HEK293T (cell line): Measurements from ENCODE around the gene RAB11FIP5.

ENCODE experiments used
- BHLHE40 ChIP-seq: fragments of 450-650 bp; IDR thresholded peaks from 2 replicates; pipeline ENCODE4 v1.6.1; 2016; ENCODE audit warnings: mild to moderate bottlenecking, moderate library complexity, borderline replicate concordance
- ELF4 ChIP-seq: fragments of 450-650 bp; IDR thresholded peaks from 2 replicates; pipeline ENCODE4 v1.6.1; 2017; ENCODE audit warnings: antibody characterized with exemption
- FOXA1 ChIP-seq: fragments of 450-650 bp; IDR thresholded peaks from 2 replicates; pipeline ENCODE4 v1.6.1; 2016; ENCODE audit warnings: mild to moderate bottlenecking
- FOXK2 ChIP-seq: fragments of 450-650 bp; IDR thresholded peaks from 2 replicates; pipeline ENCODE4 v1.6.1; 2016; ENCODE audit warnings: mild to moderate bottlenecking
- FOXM1 ChIP-seq: fragments of 450-650 bp; IDR thresholded peaks from 2 replicates; pipeline ENCODE4 v1.6.1; 2017; ENCODE audit warnings: mild to moderate bottlenecking, borderline replicate concordance
- HDGF ChIP-seq: fragments of 450-650 bp; IDR thresholded peaks from 2 replicates; pipeline ENCODE4 v1.6.1; 2017; ENCODE audit warnings: antibody characterized with exemption, borderline replicate concordance
- L3MBTL2 ChIP-seq: fragments of 450-650 bp; conservative IDR thresholded peaks from 2 replicates; pipeline ENCODE4 v1.6.1; 2016; ENCODE audit warnings: mild to moderate bottlenecking
- NFRKB ChIP-seq: fragments of 450-650 bp; IDR thresholded peaks from 2 replicates; pipeline ENCODE4 v1.6.1; 2016; ENCODE audit warnings: mild to moderate bottlenecking, moderate library complexity
- SP1 ChIP-seq: fragments of 450-650 bp; IDR thresholded peaks from 2 replicates; pipeline ENCODE4 v1.6.1; 2017
- ZNF384 ChIP-seq: fragments of 450-650 bp; IDR thresholded peaks from 2 replicates; pipeline ENCODE4 v1.6.1; 2016

DNA sequence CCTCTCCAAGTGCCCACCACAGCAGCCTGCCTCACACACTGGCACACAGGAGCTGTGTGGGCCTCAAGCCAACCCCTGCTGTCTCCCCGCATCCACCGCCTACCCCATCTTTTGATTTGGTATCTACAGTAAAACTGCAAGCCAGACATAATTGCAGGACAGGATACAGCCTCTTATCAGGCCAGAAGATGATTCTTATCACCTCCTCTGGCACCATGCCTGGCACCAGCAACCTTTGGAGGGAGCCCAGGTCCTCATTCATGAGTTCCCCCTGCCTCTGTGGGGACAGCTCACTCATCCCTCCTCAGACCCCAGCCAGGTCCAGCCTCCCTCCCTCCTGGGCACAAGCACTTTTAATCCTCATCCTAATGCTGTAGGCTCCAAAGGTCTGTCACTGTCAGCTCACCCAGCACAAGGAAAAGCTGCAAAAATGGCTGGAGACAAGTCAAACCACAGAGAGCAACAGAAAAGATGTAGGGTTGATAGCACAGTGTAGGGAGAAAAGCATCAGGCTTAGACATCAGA lies 9.7 kb downstream of the RAB11FIP5 start:
- no peak for TF ChIP-seq ELF4
- no peak for TF ChIP-seq FOXA1
- TF ChIP-seq SP1, result no peak
- no peak for TF ChIP-seq FOXK2
- TF ChIP-seq ZNF384, result no peak
- TF ChIP-seq L3MBTL2, result no peak
- no peak for TF ChIP-seq HDGF
- no peak for TF ChIP-seq BHLHE40
- TF ChIP-seq NFRKB, result no peak
- TF ChIP-seq FOXM1, result no peak
